ENCODE data around the gene COBL.

GRCh38 chr7:51019191-51019844, 297.3 kb downstream of the COBL start:
- TF ChIP-seq CTCF (conservative IDR thresholded peaks at IDR 0.05; ENCODE audit: low read length) (no peak), EZH2phosphoT487 (IDR thresholded peaks at IDR 0.05; ENCODE audit: borderline replicate concordance) (no peak)

All from Loucy (cell line).